NOMO-1 (cell line): ENCODE measurements around the gene CCDC78.

Source experiments
- DNase-seq, 2 experiments: peaks; one replicate each; lab custom pipeline; 2025; ENCODE audit not compliant: unreplicated experiment in 2 of 2; lab: John Stamatoyannopoulos, UW

The CCDC78 gene

DNA sequence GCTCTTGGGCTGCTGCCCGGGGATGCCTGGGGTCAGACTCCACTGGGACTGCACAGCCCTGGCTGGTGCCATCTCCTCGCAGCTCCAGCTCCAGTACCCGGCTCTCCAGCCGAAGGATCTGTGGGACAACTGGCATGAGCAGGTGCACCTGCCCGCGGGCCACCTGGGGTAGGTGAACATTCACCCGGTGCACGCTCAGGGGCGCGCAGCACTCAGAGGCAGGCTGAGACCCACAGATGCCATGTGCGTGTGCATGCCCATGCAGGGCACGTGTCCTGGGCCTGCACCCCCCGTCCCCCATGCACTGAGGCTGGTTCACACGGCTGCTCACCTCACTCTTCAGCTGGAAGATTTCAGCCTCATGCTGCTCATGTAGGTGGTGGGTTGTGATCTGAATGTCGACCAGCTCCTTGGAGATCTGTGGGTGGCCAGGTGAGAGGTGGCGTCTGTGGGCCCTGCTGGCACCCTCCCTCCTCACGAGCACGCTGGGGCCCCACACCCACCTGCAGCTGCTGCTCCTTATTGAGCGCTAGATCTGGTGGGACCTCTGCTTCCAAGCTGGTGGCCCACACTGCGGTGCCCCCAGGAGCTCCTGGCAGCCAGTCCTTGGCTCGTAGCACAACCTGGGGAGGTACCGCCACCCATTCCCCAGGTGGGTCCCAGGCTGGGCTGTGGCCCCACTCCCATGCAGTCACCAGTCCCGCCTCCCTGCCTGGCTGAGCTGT lies 618 bp downstream of the CCDC78 start:
- no peak for DNase-seq

DNA sequence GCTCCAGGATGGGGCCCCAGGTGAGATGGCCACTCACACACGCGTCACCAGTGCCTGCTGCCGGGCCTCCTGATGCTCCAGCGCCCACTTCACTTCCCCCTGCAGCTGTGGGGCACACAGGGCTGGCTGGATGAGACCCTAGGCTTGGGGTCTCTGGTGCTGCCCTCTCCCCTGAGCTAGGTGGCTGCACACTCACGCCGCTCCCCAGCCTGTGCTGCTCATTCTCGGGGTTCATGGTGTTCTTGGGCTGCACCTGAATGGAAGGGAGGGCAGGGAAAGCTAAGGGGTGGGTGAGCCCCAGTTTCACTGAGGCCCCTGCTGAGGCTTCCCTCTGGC lies 1.2 kb downstream of the CCDC78 start:
- DNase-seq = no peak

- DNase-seq = no peak
Observed at GRCh38 chr16:724188-725040, 1.8 kb downstream of the CCDC78 start.

DNA sequence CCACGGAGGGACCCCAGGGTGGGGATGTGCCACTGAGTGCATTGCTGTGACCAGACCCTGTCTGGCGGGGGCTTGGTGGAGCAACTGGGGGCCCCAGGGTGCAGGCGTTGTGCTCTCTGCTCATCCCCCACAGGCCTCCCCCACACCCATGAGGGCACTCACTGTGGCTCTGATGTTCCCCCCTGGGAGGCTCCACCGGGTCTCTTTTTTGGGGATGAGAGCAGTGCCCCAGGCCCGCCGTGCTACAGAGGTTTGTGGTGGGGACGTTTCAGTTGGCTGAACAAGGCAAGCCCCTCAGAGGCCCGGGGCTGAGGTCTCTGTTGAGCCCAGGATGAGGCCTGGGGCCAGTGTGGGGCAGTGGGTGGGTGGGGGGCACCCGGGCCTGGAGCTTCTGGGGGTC lies 2.5 kb downstream of the CCDC78 start:
- DNase-seq = no peak

- DNase-seq = no peak
Observed at GRCh38 chr16:722835-723633, 3.2 kb downstream of the CCDC78 start.

DNA sequence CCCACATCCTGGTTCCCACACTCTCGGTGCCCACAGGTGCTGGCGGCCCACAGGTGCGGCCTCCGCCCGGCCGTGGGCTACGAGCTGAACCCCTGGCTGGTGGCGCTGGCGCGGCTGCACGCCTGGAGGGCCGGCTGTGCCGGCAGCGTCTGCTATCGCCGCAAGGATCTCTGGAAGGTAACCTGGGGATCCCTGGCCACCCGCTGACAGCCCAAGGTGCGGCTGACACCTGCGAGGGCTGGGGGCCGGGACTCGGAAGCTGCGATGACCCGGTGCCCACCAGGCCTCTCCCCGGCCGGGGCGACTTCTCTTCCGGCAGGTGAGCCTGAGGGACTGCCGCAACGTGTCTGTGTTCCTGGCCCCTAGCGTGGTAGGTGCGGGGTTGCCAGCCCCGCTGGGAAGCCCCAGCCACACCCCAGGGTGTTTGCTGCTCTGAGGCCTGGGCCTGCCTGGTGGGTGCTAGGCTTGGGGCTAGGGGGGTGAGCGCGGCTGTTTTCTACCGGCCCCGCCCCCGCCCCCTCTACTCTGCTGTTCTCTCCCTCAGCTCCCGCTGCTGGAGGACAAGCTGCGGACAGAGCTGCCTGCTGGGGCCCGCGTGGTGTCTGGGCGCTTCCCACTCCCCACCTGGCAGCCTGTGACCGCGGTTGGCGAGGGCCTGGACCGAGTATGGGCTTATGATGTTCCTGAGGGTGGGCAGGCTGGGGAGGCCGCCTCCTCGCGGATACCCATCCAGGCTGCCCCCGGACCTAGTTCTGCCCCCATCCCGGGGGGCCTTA lies 4.3 kb downstream of the CCDC78 start:
- no peak for DNase-seq

DNA sequence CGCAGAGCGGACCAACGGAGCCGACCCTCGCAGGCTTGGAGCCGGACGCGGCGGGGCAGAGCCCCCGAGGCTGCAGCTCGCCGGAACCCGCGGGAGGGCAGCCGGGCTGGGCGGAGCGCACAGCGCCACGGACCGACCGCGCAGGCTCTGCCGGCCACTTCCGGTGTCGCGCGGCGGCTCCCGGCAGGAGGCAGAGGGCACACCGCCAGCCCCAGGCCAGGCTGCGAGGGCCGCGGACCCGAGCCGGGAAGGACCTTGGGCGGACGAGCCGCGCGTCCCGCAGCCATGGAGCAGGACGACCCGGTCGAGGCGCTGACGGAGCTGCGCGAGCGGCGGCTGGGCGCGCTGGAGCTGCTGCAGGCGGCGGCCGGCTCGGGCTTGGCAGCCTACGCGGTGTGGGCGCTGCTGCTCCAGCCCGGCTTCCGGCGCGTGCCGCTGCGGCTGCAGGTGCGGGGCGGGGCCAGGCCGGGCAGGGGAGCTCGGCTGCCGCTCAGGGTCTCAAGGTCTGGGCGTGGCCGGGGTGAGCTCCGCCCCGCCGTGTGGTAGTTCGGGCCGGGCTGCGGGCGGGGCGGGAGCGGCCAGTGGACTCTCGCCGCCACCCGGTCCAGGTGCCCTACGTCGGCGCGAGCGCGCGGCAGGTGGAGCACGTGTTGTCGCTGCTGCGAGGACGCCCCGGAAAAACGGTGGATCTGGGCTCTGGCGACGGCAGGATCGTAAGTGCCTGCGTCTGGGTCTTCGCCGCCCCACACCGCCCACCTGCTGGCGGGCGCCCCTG lies 5.1 kb downstream of the CCDC78 start, which contains the start of gene ANTKMT:
TSS of gene ANTKMT (plus strand) at position 157 of the 775 bp plus-strand sequence. CDS start at position 286, 129 bp downstream.
- peak; percentile 82 to 87 for DNase-seq

GRCh38 chr16:720447-720989 lies 5.7 kb downstream of the CCDC78 start:
- DNase-seq = peak; percentile 23 to 57

GRCh38 chr16:719815-720446 lies 6.3 kb downstream of the CCDC78 start:
- DNase-seq = peak in 1 of 2 experiments; percentile 57

DNA sequence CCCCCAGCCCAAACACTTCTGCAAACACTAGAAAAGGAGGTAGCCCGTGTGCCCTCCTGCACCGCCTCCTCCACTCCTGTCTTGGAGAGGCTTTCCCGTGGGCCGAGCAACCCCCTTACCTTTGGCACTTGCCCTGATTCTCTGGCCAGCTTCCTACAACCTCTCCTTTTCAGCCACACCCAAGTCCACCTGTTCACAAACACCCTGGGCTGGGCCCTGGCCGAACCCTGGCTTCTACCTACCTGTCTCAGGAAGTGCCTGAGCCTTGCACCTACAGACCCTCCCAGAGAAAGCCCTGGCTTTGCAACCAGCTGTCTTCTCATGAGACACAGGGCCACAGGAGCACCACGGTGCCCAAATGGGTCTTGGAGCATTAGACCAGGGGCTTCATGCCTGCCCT lies 7.3 kb downstream of the CCDC78 start:
- DNase-seq = no peak

GRCh38 chr16:718389-718788 lies 7.9 kb downstream of the CCDC78 start:
- DNase-seq = no peak

DNA sequence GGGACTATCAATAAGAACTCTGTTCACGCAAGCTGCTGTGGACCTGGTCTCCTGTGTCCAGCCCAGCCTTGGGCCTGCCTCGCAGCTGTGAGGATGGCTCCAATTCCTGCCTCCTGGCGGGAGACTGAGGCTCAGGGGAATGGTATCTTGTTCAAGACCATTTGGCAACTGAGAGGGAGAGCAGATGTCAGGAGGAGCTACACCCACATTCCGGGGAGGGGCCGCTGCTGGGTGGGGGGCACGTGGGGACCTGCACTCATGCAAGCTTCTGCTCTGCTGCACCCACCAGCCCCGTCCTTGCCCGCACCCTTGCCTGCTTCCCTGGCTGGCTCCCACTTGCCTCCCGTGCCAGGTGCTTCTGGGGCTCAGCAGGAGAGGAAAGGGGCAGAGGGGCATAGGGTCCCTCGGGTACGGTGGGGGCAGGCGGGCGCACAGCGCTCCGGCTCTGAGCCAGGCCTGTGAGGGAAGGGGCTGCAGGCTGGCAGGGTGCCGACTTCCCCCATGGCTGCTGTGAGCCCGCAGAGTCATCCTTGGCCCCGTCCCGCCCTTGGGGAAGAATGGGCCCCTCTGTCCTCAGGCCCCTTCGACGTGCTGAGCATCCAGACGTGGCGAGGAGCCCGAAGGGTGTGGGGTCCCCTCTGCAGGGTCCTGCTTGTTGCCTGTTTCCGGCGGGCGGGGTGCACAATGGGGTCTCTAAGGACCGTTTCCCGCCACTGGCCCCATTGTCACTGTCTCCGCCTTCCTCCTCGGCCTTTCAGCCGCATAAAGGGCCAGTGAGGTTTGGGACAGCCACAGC lies 8.6 kb downstream of the CCDC78 start:
- no peak for DNase-seq

DNA sequence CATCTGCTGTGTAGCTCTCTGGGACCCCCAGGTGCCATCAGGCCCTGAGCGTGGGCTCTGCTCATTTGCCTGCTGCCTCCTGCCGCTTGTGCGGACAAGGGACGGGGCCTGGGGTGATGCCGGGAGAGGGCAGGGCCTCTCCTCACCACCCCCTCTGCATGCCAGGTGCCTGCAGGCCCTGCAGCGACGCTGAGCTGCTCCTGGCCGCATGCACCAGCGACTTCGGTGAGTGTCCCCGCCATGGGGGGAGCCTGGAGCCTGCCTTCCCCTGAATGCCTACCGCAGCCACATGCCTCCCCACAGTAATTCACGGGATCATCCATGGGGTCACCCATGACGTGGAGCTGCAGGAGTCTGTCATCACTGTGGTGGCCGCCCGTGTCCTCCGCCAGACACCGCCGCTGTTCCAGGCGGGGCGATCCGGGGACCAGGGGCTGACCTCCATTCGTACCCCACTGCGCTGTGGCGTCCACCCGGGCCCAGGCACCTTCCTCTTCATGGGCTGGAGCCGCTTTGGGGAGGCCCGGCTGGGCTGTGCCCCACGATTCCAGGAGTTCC lies 9.4 kb downstream of the CCDC78 start:
- no peak for DNase-seq

DNA sequence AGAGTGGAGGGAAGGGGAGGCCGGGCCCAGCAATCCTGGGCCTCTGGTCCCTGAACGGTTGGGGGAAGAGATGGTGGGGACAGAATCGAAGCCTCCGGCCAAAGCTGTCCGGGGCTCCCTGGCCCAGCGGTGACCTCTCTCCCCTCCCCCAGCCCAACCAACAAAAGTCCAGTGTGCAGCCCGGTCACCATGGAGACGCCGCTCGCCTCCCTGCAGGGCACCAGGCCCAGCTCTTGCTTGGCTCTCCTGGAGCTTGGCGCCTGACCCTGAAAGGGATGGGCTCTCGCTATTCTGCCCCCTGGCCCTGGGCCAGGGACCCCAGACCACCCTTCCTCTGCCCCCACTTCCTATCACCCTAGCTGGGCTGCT lies 10.1 kb downstream of the CCDC78 start:
- no peak for DNase-seq

DNA sequence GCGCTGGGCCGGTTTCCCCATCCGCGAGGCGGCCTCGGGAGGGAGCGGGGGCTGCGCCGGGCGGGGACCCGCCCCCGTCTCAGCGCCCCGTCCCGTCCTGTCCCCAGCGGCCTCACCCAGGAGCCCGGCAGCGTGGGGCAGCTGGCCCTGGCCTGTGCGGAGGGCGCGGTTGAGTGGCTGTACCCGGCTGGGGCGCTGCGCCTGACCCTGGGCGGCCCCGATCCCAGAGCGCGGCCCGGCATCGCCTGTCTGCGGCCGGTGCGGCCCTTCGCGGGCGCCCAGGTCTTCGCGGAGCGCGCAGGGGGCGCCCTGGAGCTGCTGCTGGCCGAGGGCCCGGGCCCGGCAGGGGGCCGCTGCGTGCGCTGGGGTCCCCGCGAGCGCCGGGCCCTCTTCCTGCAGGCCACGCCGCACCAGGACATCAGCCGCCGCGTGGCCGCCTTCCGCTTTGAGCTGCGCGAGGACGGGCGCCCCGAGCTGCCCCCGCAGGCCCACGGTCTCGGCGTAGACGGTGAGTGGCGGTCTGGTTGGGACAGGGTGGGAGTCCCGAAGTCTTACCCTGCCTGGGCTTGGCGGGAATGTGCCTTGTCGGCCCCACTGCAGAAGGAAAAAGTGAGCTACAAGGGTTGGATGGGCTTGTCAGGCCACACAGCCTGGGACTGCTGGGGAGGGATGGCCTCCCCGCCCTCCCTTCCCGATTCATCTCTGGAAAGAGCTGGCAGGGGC lies 10.6 kb downstream of the CCDC78 start:
- DNase-seq = no peak

- peak; percentile 78 to 91 for DNase-seq
Observed at GRCh38 chr16:714558-715476, 11.4 kb downstream of the CCDC78 start, which contains the start of gene METRN. TSS of gene METRN (plus strand) at chr16:715118. CDS start at chr16:715290, 172 bp downstream.
